Sigmoid colon (tissue), 7 donors: Measurements from ENCODE around the gene CUL9. TPM values are rescaled to one million over a fixed set of nuclear protein-coding genes. Genes with fewer than 3 reads are reported as not detected.

Experiments
- DNase-seq: peaks from one replicate; pipeline ENCODE4 v3.0.0-alpha.2; 2019
- H3K27ac ChIP-seq, 4 donors: fragments of 200-600 bp; sonication (generic); one replicate each; pipeline ENCODE4 v1.5.1; 2016 to 2019; ENCODE audit warnings: mild to moderate bottlenecking in 1 of 4
- H3K27me3 ChIP-seq, 3 donors: fragments of 200-600 bp; sonication (generic); one replicate each; pipeline ENCODE4 v1.5.1; 2019; ENCODE audit warnings: mild to moderate bottlenecking in 1 of 3
- H3K36me3 ChIP-seq, 4 donors: fragments of 200-600 bp; sonication (generic); one replicate each; pipeline ENCODE4 v1.5.1; 2016 to 2019
- H3K4me1 ChIP-seq, 4 donors: fragments of 200-600 bp; sonication (generic); one replicate each; pipeline ENCODE4 v1.5.1; 2017 to 2019
- H3K4me3 ChIP-seq, 4 donors: fragments of 200-600 bp; sonication (generic); one replicate each; pipeline ENCODE4 v1.5.1; 2017 to 2019; ENCODE audit warnings: mild to moderate bottlenecking in 2 of 4, moderate library complexity in 1 of 4
- H3K9me3 ChIP-seq, 4 donors: fragments of 200-600 bp in 3 of 4; sonication (generic) in 3 of 4; one replicate each; pipeline versions ENCODE4 v1.5.1 to v1.6.1; 2013 to 2019
- EP300 ChIP-seq, 4 donors: sonication (generic); formaldehyde crosslinking; IDR thresholded peaks; one replicate each; pipeline ENCODE4 v1.6.1; 2017; ENCODE audit warnings: antibody characterized with exemption in 4 of 4
- POLR2A ChIP-seq, 2 donors: fragments of 450-650 bp; IDR thresholded peaks; one replicate each; pipeline ENCODE4 v1.6.1; 2016; ENCODE audit warnings: antibody characterized with exemption in 2 of 2, mild to moderate bottlenecking in 2 of 2, moderate library complexity in 2 of 2
- POLR2AphosphoS5 ChIP-seq, 4 donors: sonication (generic); formaldehyde crosslinking; IDR thresholded peaks; one replicate each; pipeline ENCODE4 v1.6.1; 2017; ENCODE audit warnings: antibody characterized with exemption in 4 of 4
- WGBS, 2 donors: extraction: QIAGEN DNeasy Blood & Tissue Kit; methylation state at CpG; one replicate each; pipeline ENCODE4 v1.1.7; 2013; 5-methylcytosine and 5-hydroxymethylcytosine counted together
- intact Hi-C: fragments of 100-400 bp; cut with DNase I; formaldehyde crosslinking; loops from one replicate; pipeline ENCODE4 v1.15.1; 2023
- polyA plus RNA-seq, 3 donors: library from polyadenylated mRNA; stranded (reverse); fragments of 200-250 nt; gene quantifications; one replicate each; pipeline ENCODE4 v1.2.3, GENCODE V29; 2013
- total RNA-seq, 4 donors: library from RNA; depleted of rRNA; stranded (reverse); fragments of >200 nt; gene quantifications; one replicate each; pipeline ENCODE4 v1.1.0, GENCODE V29; 2016
- TF ChIP-seq, protein P1 (sequence below), 4 experiments: fragments of 450-650 bp in 3 of 4; fragments of 200-600 bp in 1 of 4; IDR thresholded peaks; one replicate each; pipeline ENCODE4 v1.5.1; 2016 to 2019; ENCODE audit warnings: antibody characterized with exemption in 4 of 4, mild to moderate bottlenecking in 3 of 4, moderate library complexity in 2 of 4
- donor health status: healthy with polysubstance abuse.
- donor health status: Bipolar disorder and iron deficiency.
- donor health status: healthy.

CUL9 gene
- total and polyA plus RNA-seq, 7 donors, result 5.1 to 49.6 (median 28.2) TPM

DNA sequence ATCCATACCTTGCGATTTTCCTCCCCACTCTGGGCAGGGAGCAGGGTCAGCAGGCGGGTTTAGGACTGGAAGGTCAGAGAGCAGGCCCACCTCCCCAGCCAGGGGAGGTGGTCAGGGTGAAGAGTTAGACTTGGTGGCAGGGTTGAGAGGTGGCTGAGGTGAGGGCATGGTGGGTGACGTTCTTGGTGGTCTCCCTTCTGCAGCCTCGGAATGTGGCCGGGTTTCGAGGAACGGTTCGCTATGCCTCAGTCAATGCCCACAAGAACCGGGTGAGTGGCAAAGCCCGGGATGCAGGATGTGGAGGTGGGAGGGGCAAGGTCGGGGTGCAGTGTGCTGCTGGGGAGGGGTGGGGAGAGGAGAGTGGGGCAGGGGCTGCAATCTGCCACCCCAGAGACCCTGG lies 72.8 kb downstream of the CUL9 start:
- Histone ChIP-seq H3K4me3 (no peak overlapping the region), H3K36me3 (no peaks in the 10 kb centered on the region), H3K4me1 (no peaks in the 10 kb centered on the region), H3K27me3 (peaks cover 0 to 33% (median 3%) of the 10 kb centered on the region in 3 donors), H3K27ac (no peak overlapping the region), H3K9me3 (no peaks in the 10 kb centered on the region)
- TF ChIP-seq POLR2AphosphoS5 (IDR thresholded peaks at IDR 0.05) (no peak), EP300 (IDR thresholded peaks at IDR 0.05) (no peak), POLR2A (IDR thresholded peaks at IDR 0.05) (no peak)
- TF ChIP-seq, protein P1, sequence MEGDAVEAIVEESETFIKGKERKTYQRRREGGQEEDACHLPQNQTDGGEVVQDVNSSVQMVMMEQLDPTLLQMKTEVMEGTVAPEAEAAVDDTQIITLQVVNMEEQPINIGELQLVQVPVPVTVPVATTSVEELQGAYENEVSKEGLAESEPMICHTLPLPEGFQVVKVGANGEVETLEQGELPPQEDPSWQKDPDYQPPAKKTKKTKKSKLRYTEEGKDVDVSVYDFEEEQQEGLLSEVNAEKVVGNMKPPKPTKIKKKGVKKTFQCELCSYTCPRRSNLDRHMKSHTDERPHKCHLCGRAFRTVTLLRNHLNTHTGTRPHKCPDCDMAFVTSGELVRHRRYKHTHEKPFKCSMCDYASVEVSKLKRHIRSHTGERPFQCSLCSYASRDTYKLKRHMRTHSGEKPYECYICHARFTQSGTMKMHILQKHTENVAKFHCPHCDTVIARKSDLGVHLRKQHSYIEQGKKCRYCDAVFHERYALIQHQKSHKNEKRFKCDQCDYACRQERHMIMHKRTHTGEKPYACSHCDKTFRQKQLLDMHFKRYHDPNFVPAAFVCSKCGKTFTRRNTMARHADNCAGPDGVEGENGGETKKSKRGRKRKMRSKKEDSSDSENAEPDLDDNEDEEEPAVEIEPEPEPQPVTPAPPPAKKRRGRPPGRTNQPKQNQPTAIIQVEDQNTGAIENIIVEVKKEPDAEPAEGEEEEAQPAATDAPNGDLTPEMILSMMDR (IDR thresholded peaks at IDR 0.05), result no peak
- WGBS, 2 donors, result 84 to 87% methylated on average over 11 of the region's 11 CpGs
- intact Hi-C loops, result no loop called here
- DNase-seq, result no peak

DNA sequence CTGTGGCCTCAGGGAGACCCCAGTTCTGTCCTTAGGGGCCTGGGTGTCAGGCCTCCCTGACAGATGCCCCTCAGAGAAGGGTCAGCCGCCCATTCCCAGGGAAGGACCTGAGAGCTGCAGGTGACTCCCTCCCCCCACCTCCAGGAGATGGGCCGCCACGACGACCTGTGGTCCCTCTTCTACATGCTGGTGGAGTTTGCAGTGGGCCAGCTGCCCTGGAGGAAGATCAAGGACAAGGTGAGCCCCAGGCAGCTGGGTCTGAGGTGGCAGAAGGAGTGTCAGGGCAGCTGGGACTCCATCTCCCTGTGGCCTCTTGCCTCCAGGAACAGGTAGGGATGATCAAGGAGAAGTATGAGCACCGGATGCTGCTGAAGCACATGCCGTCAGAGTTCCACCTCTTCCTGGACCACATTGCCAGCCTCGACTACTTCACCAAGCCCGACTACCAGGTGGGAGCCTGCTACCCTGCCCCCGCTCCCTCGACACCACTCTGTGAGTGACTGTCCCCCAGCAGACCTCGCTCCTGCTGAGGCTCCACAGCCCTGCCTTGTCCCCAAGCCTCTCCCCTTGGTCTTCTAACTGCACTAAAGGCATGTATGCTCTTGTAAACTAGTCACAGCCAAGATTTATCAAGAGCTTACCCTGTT lies 73.5 kb downstream of the CUL9 start:
- Histone ChIP-seq H3K36me3 (no peaks in the 10 kb centered on the region), H3K27ac (no peak overlapping the region), H3K27me3 (peaks cover 0 to 33% (median 3%) of the 10 kb centered on the region in 3 donors), H3K4me1 (no peaks in the 10 kb centered on the region), H3K9me3 (no peaks in the 10 kb centered on the region), H3K4me3 (no peak overlapping the region)
- no peak for DNase-seq
- no peak for TF ChIP-seq POLR2AphosphoS5 (IDR thresholded peaks at IDR 0.05)
- TF ChIP-seq, protein P1 (IDR thresholded peaks at IDR 0.05), result no peak
- TF ChIP-seq POLR2A (IDR thresholded peaks at IDR 0.05), result no peak
- TF ChIP-seq EP300 (IDR thresholded peaks at IDR 0.05), result no peak
- WGBS, 2 donors, result 82% methylated on average over 11 of the region's 11 CpGs
- intact Hi-C loops, result no loop called here

DNA sequence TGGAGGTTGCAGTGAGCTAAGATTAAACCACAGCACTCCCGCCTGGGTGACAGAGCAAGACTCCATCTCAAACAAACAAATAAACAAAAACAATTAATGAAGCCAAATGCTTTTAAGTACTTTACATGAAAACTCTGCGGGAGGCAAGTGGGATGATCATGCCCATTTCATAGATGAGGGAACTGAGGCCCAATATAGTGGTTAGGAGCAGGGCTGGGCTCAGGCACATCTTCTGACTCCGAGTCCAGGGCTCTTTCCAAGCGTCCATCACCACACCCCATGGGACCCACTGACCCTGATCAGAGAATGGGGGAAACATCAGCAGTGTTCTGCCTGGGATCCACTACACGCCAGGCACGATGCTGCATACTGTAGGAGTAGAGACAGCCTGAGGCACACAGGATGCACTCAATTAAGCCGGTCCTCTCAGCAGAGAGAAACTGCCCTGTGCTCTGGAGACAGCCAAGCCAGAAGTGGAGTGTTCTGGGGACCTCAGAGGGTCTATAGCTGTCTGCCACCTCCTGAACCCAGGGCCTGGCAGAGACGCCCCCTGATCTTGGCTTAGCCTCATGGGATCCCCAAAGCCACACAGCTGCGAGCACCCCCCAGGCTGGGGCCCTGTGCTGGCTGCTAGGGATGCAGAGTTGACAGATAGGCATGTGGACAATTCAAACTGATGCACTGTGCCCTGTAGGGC lies 74.8 kb downstream of the CUL9 start:
- Histone ChIP-seq H3K4me3 (no peak overlapping the region), H3K27ac (no peak overlapping the region), H3K4me1 (no peaks in the 10 kb centered on the region), H3K9me3 (no peaks in the 10 kb centered on the region), H3K27me3 (peaks cover 0 to 24% (median 0%) of the 10 kb centered on the region in 3 donors), H3K36me3 (no peaks in the 10 kb centered on the region)
- DNase-seq, result no peak
- 89 to 90% methylated on average over 9 of the region's 9 CpGs for WGBS, 2 donors
- TF ChIP-seq, protein P1 (IDR thresholded peaks at IDR 0.05), result no peak
- TF ChIP-seq POLR2A (IDR thresholded peaks at IDR 0.05), result no peak
- TF ChIP-seq POLR2AphosphoS5 (IDR thresholded peaks at IDR 0.05), result no peak
- no peak for TF ChIP-seq EP300 (IDR thresholded peaks at IDR 0.05)
- intact Hi-C loops, result no loop called here

DNA sequence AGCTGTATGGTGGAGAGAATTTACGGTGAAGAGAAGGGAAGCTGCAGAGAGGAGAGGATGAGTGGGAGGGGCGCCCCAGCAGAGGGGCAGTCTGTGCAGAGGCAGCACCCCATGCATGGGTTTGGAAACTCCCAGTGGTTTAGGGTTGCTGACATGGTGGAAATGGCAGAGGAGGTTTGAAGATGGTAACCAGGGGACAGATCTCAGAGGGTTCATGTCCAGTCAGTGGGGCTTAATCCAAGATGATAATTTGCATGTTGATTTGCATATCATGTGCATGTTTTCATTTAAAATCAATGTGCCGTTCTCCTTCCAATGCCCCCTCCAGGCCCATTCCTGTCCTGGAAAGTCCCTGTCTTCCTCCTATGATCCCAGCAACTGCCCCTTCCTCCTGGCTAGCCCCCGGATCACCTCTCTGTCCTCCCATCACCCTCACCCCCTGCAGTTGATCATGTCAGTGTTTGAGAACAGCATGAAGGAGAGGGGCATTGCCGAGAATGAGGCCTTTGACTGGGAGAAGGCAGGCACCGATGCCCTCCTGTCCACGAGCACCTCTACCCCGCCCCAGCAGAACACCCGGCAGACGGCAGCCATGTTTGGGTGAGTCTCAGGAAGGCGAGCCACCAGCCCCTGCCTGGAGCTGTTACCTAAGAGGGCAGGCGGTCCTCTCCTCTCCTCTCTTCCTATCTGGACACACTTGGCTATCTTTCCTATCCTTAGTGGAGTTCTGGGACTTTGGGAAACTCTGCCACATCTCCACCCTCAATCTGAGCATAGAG lies 75.6 kb downstream of the CUL9 start:
- Histone ChIP-seq H3K36me3 (no peaks in the 10 kb centered on the region), H3K9me3 (no peaks in the 10 kb centered on the region), H3K4me1 (no peaks in the 10 kb centered on the region), H3K27me3 (peaks cover 0 to 19% (median 0%) of the 10 kb centered on the region in 3 donors), H3K27ac (no peak overlapping the region), H3K4me3 (no peak overlapping the region)
- TF ChIP-seq EP300 (IDR thresholded peaks at IDR 0.05) (no peak), POLR2AphosphoS5 (IDR thresholded peaks at IDR 0.05) (no peak), POLR2A (IDR thresholded peaks at IDR 0.05) (no peak)
- TF ChIP-seq, protein P1 (IDR thresholded peaks at IDR 0.05), result no peak
- no peak for DNase-seq
- intact Hi-C loops, result no loop called here
- 72 to 76% methylated on average over 12 of the region's 12 CpGs for WGBS, 2 donors
